ENCODE data around the gene SDK1.
"Not testable (repeated sequence)": the region's sequence is repeated elsewhere in the genome, so short reads cannot be mapped to it uniquely, and the experiment has no call there.

SDK1 gene

GRCh38 chr7:3753868-3754267 lies 452.8 kb downstream of the SDK1 start:
- no peak for TF ChIP-seq CTCF (IDR thresholded peaks at IDR 0.05; ENCODE audit: insufficient read depth, low read depth, low read length, missing control alignments)
- H3K4me3 ChIP-seq (ENCODE audit: low read length): no peak overlapping the region
- DNase-seq (ENCODE audit: low read depth): no peak

GRCh38 chr7:3754493-3755341 lies 453.7 kb downstream of the SDK1 start:
- DNase-seq (ENCODE audit: low read depth): peak; percentile 38
- no peak for TF ChIP-seq CTCF (IDR thresholded peaks at IDR 0.05; ENCODE audit: insufficient read depth, low read depth, low read length, missing control alignments)
- H3K4me3 ChIP-seq (ENCODE audit: low read length): no peak overlapping the region

- not testable (repeated sequence) for H3K4me3 ChIP-seq (ENCODE audit: low read length); DNase-seq (ENCODE audit: low read depth)
These were observed 454.9 kb downstream of the SDK1 start for GRCh38 chr7:3755778-3756453.

- no peak for TF ChIP-seq CTCF (IDR thresholded peaks at IDR 0.05; ENCODE audit: insufficient read depth, low read depth, low read length, missing control alignments)
- no peak overlapping the region for H3K4me3 ChIP-seq (ENCODE audit: low read length)
- DNase-seq (ENCODE audit: low read depth): no peak
These were observed 456.0 kb downstream of the SDK1 start for GRCh38 chr7:3757059-3757458.

GRCh38 chr7:3760651-3761050 lies 459.6 kb downstream of the SDK1 start:
- H3K4me3 ChIP-seq (ENCODE audit: low read length): no peak overlapping the region
- DNase-seq (ENCODE audit: low read depth): no peak
- no peak for TF ChIP-seq CTCF (IDR thresholded peaks at IDR 0.05; ENCODE audit: insufficient read depth, low read depth, low read length, missing control alignments)

GRCh38 chr7:3762146-3762831 lies 461.2 kb downstream of the SDK1 start:
- no peak for TF ChIP-seq CTCF (IDR thresholded peaks at IDR 0.05; ENCODE audit: insufficient read depth, low read depth, low read length, missing control alignments)
- no peak overlapping the region for H3K4me3 ChIP-seq (ENCODE audit: low read length)
- DNase-seq (ENCODE audit: low read depth): no peak
